Choroid plexus epithelial cell (primary cell): Measurements from ENCODE around the gene PLA2G2C.

ENCODE experiments used
- DNase-seq: peaks from one replicate; pipeline ENCODE4 v3.0.0-alpha.2; 2010; ENCODE audit warnings: low read depth
- H3K4me3 ChIP-seq: 2 replicates; pipeline ENCODE4 v1.5.1; 2011; ENCODE audit warnings: low read depth, mild to moderate bottlenecking, control low read depth, low read length, moderate library complexity
- TF ChIP-seq, protein P1 (sequence below): conservative IDR thresholded peaks from 2 replicates; pipeline ENCODE4 v1.5.1; 2011; ENCODE audit warnings: low read depth, mild to moderate bottlenecking, control low read depth, inconsistent platforms, low read length, moderate library complexity

The PLA2G2C gene

DNA sequence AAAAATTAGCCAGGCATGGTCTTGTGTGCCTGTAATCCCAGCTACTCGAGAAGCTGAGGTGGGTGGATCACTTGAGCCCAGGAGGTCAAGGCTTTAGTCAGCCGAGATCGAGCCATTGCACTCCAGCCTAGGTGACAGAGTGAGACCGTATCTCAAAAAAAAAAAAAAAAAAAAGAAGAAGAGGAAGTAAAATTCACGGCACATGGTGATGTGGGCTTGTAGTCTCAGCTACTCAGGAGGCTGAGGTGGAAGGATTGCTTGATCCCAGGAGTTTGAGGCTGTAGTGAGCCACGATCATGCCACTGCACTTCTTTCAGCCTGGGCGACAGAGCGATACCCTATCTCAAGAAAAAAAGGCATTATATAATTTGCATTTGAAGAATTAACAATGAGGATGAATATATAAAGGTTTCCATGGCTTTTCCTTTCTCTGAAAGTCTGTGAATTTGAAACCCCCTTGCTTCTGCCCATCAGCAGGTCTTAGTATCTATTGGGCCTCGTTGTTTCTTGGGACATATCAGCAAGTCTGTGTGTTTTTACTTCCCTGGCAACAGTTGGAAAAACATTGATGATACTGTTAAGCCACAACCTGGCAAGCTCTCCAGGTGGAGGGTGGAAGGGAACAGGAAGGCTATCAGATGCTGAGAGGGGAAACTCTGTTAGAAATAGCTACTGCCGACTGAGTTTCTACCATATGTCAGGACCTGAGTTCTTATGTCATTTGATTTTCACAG, 62.4 kb downstream of the PLA2G2C start:
- H3K4me3 ChIP-seq, result no peak overlapping the region
- peak; percentile 6 for DNase-seq
- TF ChIP-seq, protein P1, sequence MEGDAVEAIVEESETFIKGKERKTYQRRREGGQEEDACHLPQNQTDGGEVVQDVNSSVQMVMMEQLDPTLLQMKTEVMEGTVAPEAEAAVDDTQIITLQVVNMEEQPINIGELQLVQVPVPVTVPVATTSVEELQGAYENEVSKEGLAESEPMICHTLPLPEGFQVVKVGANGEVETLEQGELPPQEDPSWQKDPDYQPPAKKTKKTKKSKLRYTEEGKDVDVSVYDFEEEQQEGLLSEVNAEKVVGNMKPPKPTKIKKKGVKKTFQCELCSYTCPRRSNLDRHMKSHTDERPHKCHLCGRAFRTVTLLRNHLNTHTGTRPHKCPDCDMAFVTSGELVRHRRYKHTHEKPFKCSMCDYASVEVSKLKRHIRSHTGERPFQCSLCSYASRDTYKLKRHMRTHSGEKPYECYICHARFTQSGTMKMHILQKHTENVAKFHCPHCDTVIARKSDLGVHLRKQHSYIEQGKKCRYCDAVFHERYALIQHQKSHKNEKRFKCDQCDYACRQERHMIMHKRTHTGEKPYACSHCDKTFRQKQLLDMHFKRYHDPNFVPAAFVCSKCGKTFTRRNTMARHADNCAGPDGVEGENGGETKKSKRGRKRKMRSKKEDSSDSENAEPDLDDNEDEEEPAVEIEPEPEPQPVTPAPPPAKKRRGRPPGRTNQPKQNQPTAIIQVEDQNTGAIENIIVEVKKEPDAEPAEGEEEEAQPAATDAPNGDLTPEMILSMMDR, result no peak

DNA sequence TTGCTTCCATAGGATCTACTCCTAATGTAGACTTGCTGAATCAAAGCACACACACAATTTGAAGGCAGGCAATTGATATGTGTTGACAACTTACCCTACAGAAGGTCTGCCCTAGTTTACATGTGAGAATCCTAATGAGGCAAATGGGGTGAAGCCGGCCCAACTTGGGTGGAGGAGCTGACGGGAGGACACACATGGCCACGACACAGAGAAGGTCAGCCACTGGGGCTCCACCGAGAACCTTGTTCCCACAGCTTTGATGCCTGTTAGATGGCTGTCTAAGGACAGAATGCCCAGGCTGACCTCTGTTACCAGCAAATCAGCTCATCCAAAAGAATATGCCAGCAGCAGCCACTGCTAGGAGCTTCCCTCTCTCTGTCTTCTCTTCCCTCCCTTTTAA, 65.5 kb downstream of the PLA2G2C start:
- TF ChIP-seq, protein P1, result no peak
- no peak overlapping the region for H3K4me3 ChIP-seq
- no peak for DNase-seq

DNA sequence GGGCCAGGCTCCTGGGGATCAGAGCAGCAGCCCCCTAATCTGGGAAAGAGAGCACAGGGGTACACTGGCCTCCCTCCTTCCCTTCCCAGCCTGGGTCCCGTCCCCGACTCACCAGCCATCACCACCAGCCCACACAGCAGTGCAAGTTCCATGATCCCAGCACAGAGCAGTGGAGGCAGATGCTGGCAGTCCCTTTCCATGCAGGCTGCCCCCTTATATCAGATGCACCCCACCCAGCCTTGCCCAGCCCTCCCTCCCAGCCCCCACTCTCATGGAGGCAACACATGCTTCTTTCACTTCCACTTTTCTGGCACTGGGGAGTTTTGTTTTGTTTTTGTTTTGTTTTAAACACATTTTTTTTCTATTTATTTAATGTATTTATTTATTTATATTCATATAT, 67.0 kb downstream of the PLA2G2C start, which contains the start of gene PLA2G2D:
PLA2G2D (minus strand) TSS at position 190 of the 400 bp plus-strand sequence; CDS start at position 152, 38 bp downstream.
- DNase-seq, result no peak
- H3K4me3 ChIP-seq, result no peak within 1 kb of the TSS
- TF ChIP-seq, protein P1, result no peak

DNA sequence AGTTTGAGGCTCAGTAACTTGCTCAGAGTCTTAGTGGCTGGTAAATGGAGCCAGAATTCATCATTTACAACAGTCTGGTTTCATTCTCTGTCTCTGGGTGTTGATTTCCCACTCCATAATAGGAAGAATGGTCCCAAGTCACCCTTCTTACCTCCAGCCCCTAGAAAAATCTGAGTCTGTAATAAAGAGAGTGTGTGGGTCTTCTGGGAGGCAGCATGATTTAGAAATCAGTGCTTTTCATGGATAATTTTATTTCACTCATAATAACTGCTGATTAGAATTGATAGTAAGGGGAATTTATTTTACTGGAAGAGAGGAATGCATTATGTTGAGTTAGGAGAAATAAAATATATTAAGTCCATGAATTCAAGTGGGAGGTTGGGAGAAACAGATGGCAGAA, 69.1 kb downstream of the PLA2G2C start:
- H3K4me3 ChIP-seq, result no peak overlapping the region
- TF ChIP-seq, protein P1, result no peak
- no peak for DNase-seq

DNA sequence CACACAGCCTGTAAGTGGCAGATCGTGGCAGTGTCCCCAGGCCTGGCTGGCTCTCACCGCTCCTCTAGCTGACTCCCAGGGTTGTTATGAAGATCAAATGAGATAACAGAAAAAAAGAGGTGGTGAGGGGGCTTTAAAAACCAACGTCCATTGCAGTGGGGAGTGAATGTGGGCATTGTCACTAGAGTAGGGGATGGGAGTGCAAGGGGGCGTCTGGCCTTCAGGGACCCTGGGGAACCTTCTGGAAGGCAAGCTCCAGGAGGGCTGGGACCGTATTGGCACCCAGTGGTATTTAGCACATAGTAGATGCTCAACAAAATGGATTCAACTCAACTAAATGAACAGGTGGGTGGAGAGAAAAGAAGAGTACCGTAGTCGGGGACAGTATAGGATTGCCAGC, 70.4 kb downstream of the PLA2G2C start:
- TF ChIP-seq, protein P1, result no peak
- no peak overlapping the region for H3K4me3 ChIP-seq
- DNase-seq, result no peak

DNA sequence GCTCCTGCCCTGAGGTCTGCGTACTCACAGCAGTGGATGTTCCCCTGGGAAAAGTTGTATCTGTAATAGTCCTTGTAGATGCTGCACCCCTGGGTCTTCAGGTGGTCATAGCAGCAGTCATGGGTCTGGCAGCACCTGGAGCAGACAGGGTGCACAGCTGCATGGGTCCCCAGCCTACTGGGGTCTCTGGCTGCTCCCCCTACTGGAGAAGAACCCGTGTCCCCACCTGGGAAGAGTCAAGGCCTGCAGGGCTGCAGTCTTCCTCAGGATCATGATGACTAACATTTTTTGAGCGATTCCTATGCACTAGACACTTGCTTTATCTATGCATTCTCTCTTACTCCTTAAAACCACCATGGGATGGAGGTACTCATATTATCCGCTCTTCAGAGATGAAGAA, 70.8 kb downstream of the PLA2G2C start:
- no peak for DNase-seq
- H3K4me3 ChIP-seq, result no peak overlapping the region
- TF ChIP-seq, protein P1, result no peak
